Measurements from ENCODE around the gene MPP2.

GRCh38 chr17:43938838-43939182, 31.5 kb upstream of the MPP2 start:
- TF ChIP-seq CTCF (IDR thresholded peaks at IDR 0.05; ENCODE audit: low read depth, low read length) (no peak), EZH2phosphoT487 (IDR thresholded peaks at IDR 0.05; ENCODE audit: low read depth) (no peak)

Data from OCI-LY3 (cell line).